GM21576 (cell line): ENCODE measurements around the gene NKIRAS2.
"Not testable (repeated sequence)": the region's sequence is repeated elsewhere in the genome, so short reads cannot be mapped to it uniquely, and the experiment has no call there.

ENCODE experiments used
- ATAC-seq: cut with Tn5 transposase; IDR thresholded peaks from one replicate; pipeline ENCODE4 v1.9.1; 2021; ENCODE audit warnings: mild to moderate bottlenecking, moderate library complexity; ENCODE audit not compliant: unreplicated experiment

NKIRAS2 gene

GRCh38 chr17:41996855-41997164 lies 23.1 kb upstream of the NKIRAS2 start:
- ATAC-seq: no peak

GRCh38 chr17:41998497-41998896 lies 21.4 kb upstream of the NKIRAS2 start:
- ATAC-seq: no peak

- ATAC-seq: no peak
These were observed 19.3 kb upstream of the NKIRAS2 start for GRCh38 chr17:42000413-42001133.

- no peak for ATAC-seq
These were observed 18.2 kb upstream of the NKIRAS2 start for GRCh38 chr17:42001729-42002128.

GRCh38 chr17:42002175-42002791 lies 17.6 kb upstream of the NKIRAS2 start:
- ATAC-seq: no peak

GRCh38 chr17:42002792-42003301 lies 17.0 kb upstream of the NKIRAS2 start:
- no peak for ATAC-seq

GRCh38 chr17:42005166-42005565 lies 14.7 kb upstream of the NKIRAS2 start:
- no peak for ATAC-seq

GRCh38 chr17:42009170-42009569 lies 10.7 kb upstream of the NKIRAS2 start:
- no peak for ATAC-seq

- not testable (repeated sequence) for ATAC-seq
These were observed 9.6 kb upstream of the NKIRAS2 start for GRCh38 chr17:42010266-42010680.

GRCh38 chr17:42010898-42011516 lies 8.9 kb upstream of the NKIRAS2 start:
- ATAC-seq: no peak

GRCh38 chr17:42012363-42012762 lies 7.5 kb upstream of the NKIRAS2 start:
- not testable (repeated sequence) for ATAC-seq

GRCh38 chr17:42013740-42014139 lies 6.2 kb upstream of the NKIRAS2 start:
- not testable (repeated sequence) for ATAC-seq

- ATAC-seq: no peak
These were observed 3.5 kb upstream of the NKIRAS2 start for GRCh38 chr17:42016411-42016831.

GRCh38 chr17:42016941-42017865 lies 2.7 kb upstream of the NKIRAS2 start, which contains the start of gene DNAJC7:
Gene DNAJC7, minus strand, starts transcription at chr17:42017439. Its CDS starts 23 bp downstream, at chr17:42017416.
- peak; percentile 73 for ATAC-seq

- no peak for ATAC-seq
These were observed 2.1 kb upstream of the NKIRAS2 start for GRCh38 chr17:42017866-42018200.

- no peak for ATAC-seq
These were observed 1.6 kb upstream of the NKIRAS2 start for GRCh38 chr17:42018339-42018738.

- ATAC-seq: no peak
These were observed 902 bp upstream of the NKIRAS2 start for GRCh38 chr17:42018988-42019387.

GRCh38 chr17:42020845-42021244 lies 955 bp downstream of the NKIRAS2 start:
- ATAC-seq: not testable (repeated sequence)

- no peak for ATAC-seq
These were observed 3.8 kb downstream of the NKIRAS2 start for GRCh38 chr17:42023524-42024349.

- no peak for ATAC-seq
These were observed 5.3 kb downstream of the NKIRAS2 start for GRCh38 chr17:42025191-42025579.
